Thyroid gland (tissue), 4 donors: ENCODE results near the gene NEBL. TPM values are rescaled to one million over a fixed set of nuclear protein-coding genes. Genes with fewer than 3 reads are reported as not detected.

ENCODE experiments used
- DNase-seq, 2 donors: peaks; one replicate each; pipeline ENCODE4 v3.0.0-alpha.2; 2019
- H3K27ac ChIP-seq, 3 donors: fragments of 200-600 bp; sonication (generic); 1 replicate in 2 of 3; 2 replicates in 1 of 3; pipeline ENCODE4 v1.5.1; 2016 to 2019; ENCODE audit warnings: mild to moderate bottlenecking in 1 of 3, moderate library complexity in 1 of 3
- H3K27me3 ChIP-seq: fragments of 200-600 bp; sonication (generic); one replicate; pipeline ENCODE4 v1.5.1; 2019
- H3K36me3 ChIP-seq, 2 donors: fragments of 200-600 bp; sonication (generic); one replicate each; pipeline ENCODE4 v1.5.1; 2016 to 2019
- H3K4me1 ChIP-seq, 2 donors: fragments of 200-600 bp; sonication (generic); one replicate each; pipeline ENCODE4 v1.5.1; 2017 to 2019
- H3K4me3 ChIP-seq, 3 donors: fragments of 200-600 bp; sonication (generic); replicated peaks in 1 of 3; 1 replicate in 2 of 3; 2 replicates in 1 of 3; pipeline ENCODE4 v1.5.1; 2016; ENCODE audit warnings: mild to moderate bottlenecking in 1 of 3
- H3K9me3 ChIP-seq: fragments of 200-600 bp; sonication (generic); one replicate; pipeline ENCODE4 v1.5.1; 2017
- CTCF ChIP-seq, 6 experiments: fragments of 200-600 bp in 3 of 6; fragments of 450-650 bp in 3 of 6; sonication (generic) in 3 of 6; IDR thresholded peaks; one replicate each; pipeline ENCODE4 v1.5.1; 2016 to 2019; ENCODE audit warnings: antibody characterized with exemption in 6 of 6, mild to moderate bottlenecking in 2 of 6, inconsistent platforms in 1 of 6, moderate library complexity in 1 of 6
- POLR2A ChIP-seq, 2 donors: fragments of 450-650 bp; IDR thresholded peaks; one replicate each; pipeline ENCODE4 v1.6.1; 2017; ENCODE audit warnings: antibody characterized with exemption in 2 of 2, mild to moderate bottlenecking in 2 of 2, moderate library complexity in 1 of 2
- WGBS, 2 donors: methylation state at CpG; one replicate each; pipeline ENCODE4 v1.1.5; 2017; 5-methylcytosine and 5-hydroxymethylcytosine counted together
- intact Hi-C: fragments of 100-400 bp; cut with DNase I; formaldehyde crosslinking; loops from one replicate; pipeline ENCODE4 v1.15.1; 2023
- total RNA-seq, 4 donors: library from RNA; depleted of rRNA; stranded (reverse); fragments of >200 nt; gene quantifications; one replicate each; pipeline ENCODE4 v1.2.3, GENCODE V29; 2016

NEBL gene
- total RNA-seq, 4 donors from 2014 or later: 163 to 269 (median 214) TPM

GRCh38 chr10:20870834-20871233 lies 26.3 kb downstream of the NEBL start:
- Histone ChIP-seq H3K27me3 (no peaks in the 10 kb centered on the region), H3K36me3 (peaks cover 3 to 14% of the 10 kb centered on the region in 2 donors), H3K9me3 (no peaks in the 10 kb centered on the region), H3K4me3 (no peak overlapping the region), H3K4me1 (no peaks in the 10 kb centered on the region), H3K27ac (no peak overlapping the region)
- DNase-seq: no peak
- TF ChIP-seq POLR2A (IDR thresholded peaks at IDR 0.05) (no peak), CTCF (IDR thresholded peaks at IDR 0.05) (no peak)
- WGBS, 2 donors: 95 to 97% methylated on average over 3 of the region's 3 CpGs
- intact Hi-C loops: no loop called here

- H3K27me3 ChIP-seq: no peaks in the 10 kb centered on the region
- no peaks in the 10 kb centered on the region for H3K4me1 ChIP-seq
- intact Hi-C loops: no loop called here
- no peaks in the 10 kb centered on the region for H3K9me3 ChIP-seq
- no peak overlapping the region for H3K27ac ChIP-seq
- H3K4me3 ChIP-seq: no peak overlapping the region
- WGBS, 2 donors: 94% methylated on average over 4 of the region's 4 CpGs
- H3K36me3 ChIP-seq: peaks cover 3 to 6% of the 10 kb centered on the region in 2 donors
- DNase-seq: no peak
- TF ChIP-seq POLR2A (IDR thresholded peaks at IDR 0.05) (no peak), CTCF (IDR thresholded peaks at IDR 0.05) (no peak)
Observed at GRCh38 chr10:20863008-20863407, 34.1 kb downstream of the NEBL start.

DNA sequence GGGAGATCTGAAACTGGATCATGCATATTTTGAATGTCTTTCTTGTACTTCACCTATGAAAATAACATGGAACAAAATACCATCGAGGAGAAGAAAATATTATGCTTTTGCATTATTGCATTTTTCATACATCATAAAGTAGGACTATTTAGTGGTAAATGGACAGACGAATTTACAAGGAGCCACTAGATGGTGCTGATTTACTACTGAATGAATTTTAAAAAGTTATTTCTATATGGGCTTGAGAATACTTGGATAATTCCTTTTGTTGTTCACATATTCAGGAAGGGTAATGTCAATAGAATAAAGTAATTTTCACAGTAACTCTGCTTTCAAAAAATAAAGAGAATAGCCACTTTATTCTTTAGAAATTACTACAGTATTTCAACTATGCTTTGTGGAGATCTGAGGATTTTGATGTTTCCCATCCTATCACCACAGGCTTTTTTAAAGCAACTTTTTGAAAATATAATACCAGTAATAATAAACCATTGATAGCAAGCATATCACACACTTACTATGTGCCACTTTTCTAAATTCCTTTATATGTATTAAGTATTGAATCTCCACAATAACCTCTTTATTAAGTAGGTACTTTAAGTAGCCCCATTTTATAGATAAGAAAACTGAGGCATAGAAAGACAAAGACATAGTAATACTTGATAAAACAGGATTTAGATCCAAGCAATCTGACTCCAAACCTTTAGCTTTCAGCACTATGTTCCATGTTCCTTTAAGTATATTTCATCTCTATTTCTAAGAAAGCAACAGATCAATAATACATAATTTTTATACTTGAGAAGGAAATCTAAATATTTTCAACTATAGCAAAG lies 38.6 kb downstream of the NEBL start:
- no peaks in the 10 kb centered on the region for H3K9me3 ChIP-seq
- whole genome bisulfite sequencing, 2 donors: 14 to 19% methylated on average over 2 of the region's 2 CpGs
- no peaks in the 10 kb centered on the region for H3K27me3 ChIP-seq
- no peak overlapping the region for H3K4me3 ChIP-seq
- H3K4me1 ChIP-seq: no peaks in the 10 kb centered on the region
- H3K36me3 ChIP-seq: peaks cover 0 to 2% of the 10 kb centered on the region in 2 donors
- intact Hi-C loops: no loop called here
- H3K27ac ChIP-seq: no peak overlapping the region
- TF ChIP-seq POLR2A (IDR thresholded peaks at IDR 0.05) (no peak), CTCF (IDR thresholded peaks at IDR 0.05) (peak in 3 of 6 experiments; percentile 48 to 64 (median 60))
- DNase-seq: no peak

DNA sequence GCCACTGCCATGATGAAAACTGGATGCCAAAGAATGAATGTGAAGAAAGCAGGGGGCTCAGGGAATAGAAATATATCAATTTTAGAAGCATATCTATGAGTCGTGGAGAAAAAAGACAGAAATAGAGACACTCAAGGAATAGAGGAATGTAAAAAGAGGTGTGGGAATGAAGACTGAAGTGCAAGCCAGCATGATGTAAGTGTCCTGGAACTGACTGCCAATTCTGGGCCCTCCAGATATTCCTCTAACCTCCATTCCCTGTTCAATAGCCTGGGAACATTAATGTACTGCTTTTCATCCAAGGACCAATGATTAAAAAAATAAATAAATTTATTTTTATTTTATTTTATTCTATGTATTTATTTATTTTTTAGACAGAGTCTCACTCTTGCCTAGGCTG lies 40.6 kb downstream of the NEBL start:
- H3K4me1 ChIP-seq: no peaks in the 10 kb centered on the region
- DNase-seq: no peak
- intact Hi-C loops: no loop called here
- no peaks in the 10 kb centered on the region for H3K27me3 ChIP-seq
- WGBS, 2 donors: 65 to 84% methylated on average over 1 of the region's 1 CpG
- H3K27ac ChIP-seq: no peak overlapping the region
- H3K9me3 ChIP-seq: no peaks in the 10 kb centered on the region
- no peak overlapping the region for H3K4me3 ChIP-seq
- no peak for TF ChIP-seq POLR2A (IDR thresholded peaks at IDR 0.05)
- no peak for TF ChIP-seq CTCF (IDR thresholded peaks at IDR 0.05)
- peaks cover 0 to 2% of the 10 kb centered on the region in 2 donors for H3K36me3 ChIP-seq

DNA sequence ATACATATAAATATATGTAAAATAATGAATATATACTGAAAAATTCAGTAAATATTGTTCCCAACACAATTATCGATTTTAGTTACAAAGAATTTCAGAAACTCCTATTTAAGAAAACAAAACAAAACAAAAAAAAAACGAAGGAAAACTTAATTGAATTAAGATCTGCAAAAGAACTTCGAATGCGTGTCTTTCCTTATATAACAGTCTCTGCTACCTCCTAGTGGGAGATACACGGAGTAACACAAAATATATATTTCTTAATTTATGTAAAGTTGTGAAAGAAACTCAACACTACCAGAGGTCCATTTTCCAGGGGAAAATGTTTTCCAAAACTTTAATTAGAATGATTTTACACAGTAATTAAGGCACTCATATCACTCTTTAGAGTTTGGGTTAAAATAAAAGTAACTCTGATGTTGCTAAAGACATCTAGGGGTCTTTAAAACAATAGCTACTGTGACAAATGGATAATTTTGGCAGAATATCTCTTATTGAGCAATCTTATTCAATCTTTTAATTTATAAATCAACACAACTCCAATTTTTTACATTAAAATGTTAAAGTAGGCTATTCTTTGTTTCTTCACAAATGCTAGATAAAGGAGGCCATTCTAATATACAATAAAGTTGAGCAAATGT lies 41.6 kb downstream of the NEBL start:
- Histone ChIP-seq H3K27ac (no peak overlapping the region), H3K27me3 (no peaks in the 10 kb centered on the region), H3K4me1 (no peaks in the 10 kb centered on the region), H3K4me3 (no peak overlapping the region), H3K9me3 (no peaks in the 10 kb centered on the region), H3K36me3 (peaks cover 0 to 2% of the 10 kb centered on the region in 2 donors)
- no peak for DNase-seq
- no peak for TF ChIP-seq CTCF (IDR thresholded peaks at IDR 0.05)
- TF ChIP-seq POLR2A (IDR thresholded peaks at IDR 0.05): no peak
- 50 to 53% methylated on average over 5 of the region's 5 CpGs for WGBS, 2 donors
- intact Hi-C loops: no loop called here
